PC-3 (cell line): Measurements from ENCODE around the gene MTF1.

Experiments used
- EZH2 ChIP-seq: fragments of 300-600 bp; sonication (generic); IDR thresholded peaks from one replicate; pipeline ENCODE4 v1.6.1; 2017; ENCODE audit warnings: antibody characterized with exemption, mild to moderate bottlenecking, low read length; ENCODE audit not compliant: unreplicated experiment
- EZH2phosphoT487 ChIP-seq: fragments of 300-600 bp; sonication (generic); IDR thresholded peaks from 2 replicates; pipeline ENCODE4 v1.6.1; 2018; ENCODE audit warnings: mild to moderate bottlenecking, antibody characterized with exemption, low read length, borderline replicate concordance
- TF ChIP-seq, protein P1 (sequence below): fragments of 300-600 bp; sonication (generic); conservative IDR thresholded peaks from 2 replicates; pipeline ENCODE4 v1.5.1; 2017; ENCODE audit warnings: antibody characterized with exemption, low read depth, mild to moderate bottlenecking, low read length

DNA sequence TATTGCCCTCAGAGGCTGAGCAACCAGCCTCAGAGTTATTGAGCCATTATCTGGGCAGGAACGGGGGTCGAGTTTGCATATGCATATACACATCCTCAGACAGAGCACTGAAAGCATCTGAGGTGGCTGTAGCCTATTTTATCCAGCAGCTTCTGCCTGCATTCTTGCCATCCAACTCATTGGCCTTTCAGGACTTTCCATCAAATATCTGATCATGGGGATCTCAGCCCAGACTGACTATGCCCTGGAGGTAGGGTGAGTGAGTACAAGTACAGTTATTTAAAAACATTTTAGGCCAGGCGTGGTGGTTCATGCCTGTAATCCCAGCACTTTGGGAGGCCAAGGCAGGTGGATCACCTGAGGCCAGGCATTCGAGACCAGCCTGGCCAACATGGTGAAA is 1.8 kb upstream of the MTF1 start:
- no peak for TF ChIP-seq EZH2
- TF ChIP-seq, protein P1, sequence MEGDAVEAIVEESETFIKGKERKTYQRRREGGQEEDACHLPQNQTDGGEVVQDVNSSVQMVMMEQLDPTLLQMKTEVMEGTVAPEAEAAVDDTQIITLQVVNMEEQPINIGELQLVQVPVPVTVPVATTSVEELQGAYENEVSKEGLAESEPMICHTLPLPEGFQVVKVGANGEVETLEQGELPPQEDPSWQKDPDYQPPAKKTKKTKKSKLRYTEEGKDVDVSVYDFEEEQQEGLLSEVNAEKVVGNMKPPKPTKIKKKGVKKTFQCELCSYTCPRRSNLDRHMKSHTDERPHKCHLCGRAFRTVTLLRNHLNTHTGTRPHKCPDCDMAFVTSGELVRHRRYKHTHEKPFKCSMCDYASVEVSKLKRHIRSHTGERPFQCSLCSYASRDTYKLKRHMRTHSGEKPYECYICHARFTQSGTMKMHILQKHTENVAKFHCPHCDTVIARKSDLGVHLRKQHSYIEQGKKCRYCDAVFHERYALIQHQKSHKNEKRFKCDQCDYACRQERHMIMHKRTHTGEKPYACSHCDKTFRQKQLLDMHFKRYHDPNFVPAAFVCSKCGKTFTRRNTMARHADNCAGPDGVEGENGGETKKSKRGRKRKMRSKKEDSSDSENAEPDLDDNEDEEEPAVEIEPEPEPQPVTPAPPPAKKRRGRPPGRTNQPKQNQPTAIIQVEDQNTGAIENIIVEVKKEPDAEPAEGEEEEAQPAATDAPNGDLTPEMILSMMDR: no peak
- no peak for TF ChIP-seq EZH2phosphoT487
